ENCODE results near the gene SERPINA3.

SERPINA3 gene

DNA sequence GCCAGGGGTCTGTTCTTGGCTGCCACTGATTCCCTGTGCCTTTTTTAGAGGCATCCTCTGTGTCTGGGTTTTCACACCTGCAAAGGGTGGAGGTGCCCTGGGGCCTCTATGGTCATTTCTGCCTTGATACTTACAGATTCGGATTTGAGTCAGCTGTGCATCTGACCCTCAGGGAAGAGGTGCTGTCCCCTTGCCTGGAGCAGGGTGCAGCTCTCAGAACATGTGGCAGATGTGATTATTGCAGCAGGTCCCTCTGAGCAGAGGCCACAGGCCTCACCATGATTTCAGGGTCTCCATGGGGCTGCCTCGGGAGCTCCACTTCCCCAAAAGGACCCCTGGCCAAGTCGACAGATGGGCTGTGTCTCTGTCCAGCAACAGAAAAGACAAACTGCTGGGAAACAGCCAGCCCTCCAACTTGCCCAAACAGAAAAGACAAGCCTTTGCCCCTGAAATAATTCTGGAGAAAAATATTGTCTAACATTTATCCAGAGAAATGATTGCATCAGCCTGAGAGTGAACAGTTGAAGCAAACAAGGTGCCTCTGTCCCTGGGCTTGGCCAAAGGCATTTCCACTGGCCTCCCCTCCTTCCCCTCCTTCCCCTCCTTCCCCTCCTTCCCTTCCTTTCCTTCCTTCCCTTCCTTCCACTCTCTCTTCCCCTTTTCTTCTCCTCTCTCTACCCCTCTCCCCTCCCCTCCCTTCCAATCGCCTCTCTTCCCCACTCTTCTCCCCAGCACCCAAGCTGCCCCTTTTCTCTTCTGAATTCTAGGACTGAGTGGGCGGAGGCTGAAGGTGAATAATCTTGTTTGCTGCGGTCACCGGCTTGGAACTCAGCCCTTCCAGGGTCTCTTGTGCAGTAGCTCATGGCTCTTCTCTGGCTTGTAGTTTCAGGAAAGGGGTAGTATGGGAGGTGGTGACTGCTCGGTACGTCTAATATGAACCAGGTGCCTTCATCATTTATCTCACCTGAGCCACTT lies 676 bp downstream of the SERPINA3 start:
- H3K4me3 ChIP-seq (ENCODE audit: low read length) = no peak overlapping the region
- DNase-seq (ENCODE audit: low read depth) = no peak
- TF ChIP-seq, protein P1, sequence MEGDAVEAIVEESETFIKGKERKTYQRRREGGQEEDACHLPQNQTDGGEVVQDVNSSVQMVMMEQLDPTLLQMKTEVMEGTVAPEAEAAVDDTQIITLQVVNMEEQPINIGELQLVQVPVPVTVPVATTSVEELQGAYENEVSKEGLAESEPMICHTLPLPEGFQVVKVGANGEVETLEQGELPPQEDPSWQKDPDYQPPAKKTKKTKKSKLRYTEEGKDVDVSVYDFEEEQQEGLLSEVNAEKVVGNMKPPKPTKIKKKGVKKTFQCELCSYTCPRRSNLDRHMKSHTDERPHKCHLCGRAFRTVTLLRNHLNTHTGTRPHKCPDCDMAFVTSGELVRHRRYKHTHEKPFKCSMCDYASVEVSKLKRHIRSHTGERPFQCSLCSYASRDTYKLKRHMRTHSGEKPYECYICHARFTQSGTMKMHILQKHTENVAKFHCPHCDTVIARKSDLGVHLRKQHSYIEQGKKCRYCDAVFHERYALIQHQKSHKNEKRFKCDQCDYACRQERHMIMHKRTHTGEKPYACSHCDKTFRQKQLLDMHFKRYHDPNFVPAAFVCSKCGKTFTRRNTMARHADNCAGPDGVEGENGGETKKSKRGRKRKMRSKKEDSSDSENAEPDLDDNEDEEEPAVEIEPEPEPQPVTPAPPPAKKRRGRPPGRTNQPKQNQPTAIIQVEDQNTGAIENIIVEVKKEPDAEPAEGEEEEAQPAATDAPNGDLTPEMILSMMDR (conservative IDR thresholded peaks at IDR 0.05; ENCODE audit: low read depth, low read length) = no peak

DNA sequence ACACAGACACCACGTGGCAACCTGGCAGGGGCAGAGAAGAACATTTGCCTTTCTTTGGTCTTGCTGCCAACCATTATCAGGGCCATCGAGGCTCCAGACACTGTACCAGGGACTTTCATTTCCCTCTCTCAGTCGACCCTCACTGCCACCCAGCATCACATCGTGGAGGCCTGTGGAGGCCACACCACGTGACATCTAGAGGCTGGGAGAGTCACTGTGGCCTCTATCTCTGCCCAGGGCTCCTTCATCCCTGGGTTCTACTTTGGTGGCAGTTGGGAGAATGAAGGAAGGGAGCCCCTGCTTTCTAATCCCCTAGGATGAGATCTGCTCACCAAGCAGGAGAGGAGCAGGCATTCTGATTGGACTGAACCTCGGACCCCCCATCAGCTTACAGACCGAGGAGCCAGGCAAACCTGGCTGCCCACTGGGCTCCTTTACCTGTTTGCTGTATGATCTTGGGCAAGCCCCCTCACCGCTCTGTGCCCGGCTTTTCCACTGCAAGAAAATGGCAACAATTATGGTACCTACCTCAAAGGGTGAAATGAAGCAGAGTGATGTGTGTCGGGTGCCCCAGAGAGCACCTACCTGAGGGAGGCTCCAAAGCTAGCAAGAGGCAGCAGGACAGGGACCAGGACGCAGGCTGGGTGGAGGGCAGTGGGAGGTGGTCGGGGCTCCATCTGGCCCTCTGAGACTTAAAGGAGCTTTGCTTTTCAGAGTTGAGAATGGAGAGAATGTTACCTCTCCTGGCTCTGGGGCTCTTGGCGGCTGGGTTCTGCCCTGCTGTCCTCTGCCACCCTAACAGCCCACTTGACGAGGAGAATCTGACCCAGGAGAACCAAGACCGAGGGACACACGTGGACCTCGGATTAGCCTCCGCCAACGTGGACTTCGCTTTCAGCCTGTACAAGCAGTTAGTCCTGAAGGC lies 1.8 kb downstream of the SERPINA3 start:
- H3K4me3 ChIP-seq (ENCODE audit: low read length) = no peak overlapping the region
- TF ChIP-seq, protein P1 (conservative IDR thresholded peaks at IDR 0.05; ENCODE audit: low read depth, low read length) = no peak
- DNase-seq (ENCODE audit: low read depth) = no peak

DNA sequence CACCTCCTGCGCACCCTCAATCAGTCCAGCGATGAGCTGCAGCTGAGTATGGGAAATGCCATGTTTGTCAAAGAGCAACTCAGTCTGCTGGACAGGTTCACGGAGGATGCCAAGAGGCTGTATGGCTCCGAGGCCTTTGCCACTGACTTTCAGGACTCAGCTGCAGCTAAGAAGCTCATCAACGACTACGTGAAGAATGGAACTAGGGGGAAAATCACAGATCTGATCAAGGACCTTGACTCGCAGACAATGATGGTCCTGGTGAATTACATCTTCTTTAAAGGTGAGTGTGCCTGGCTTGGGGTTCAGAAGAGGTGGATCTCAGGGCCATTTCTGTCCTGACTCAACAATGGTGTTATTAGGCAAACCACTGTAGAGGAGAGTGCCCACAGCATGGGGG lies 2.6 kb downstream of the SERPINA3 start:
- TF ChIP-seq, protein P1 (conservative IDR thresholded peaks at IDR 0.05; ENCODE audit: low read depth, low read length) = no peak
- H3K4me3 ChIP-seq (ENCODE audit: low read length) = no peak overlapping the region
- DNase-seq (ENCODE audit: low read depth) = no peak

DNA sequence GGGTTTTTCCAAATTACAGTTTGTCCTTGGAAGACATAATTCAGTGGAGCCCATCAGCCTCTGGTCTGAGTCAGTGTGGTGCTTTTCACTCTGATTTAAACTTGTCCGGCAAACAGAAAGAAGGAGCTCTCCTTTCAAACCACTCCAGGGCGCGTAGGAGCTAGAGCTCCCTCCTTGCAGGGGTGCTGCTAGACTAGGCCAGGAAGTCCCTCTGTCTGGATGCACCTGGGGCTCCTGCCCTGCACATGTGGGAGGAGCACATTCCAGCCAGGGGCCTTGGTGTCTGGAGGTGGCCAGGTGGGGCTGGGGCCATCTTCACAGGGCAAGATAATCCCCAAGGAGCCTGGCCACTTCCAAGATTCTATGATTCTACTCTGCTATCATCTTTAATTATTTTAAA lies 3.1 kb downstream of the SERPINA3 start:
- DNase-seq (ENCODE audit: low read depth) = no peak
- H3K4me3 ChIP-seq (ENCODE audit: low read length) = no peak overlapping the region
- TF ChIP-seq, protein P1 (conservative IDR thresholded peaks at IDR 0.05; ENCODE audit: low read depth, low read length) = no peak

DNA sequence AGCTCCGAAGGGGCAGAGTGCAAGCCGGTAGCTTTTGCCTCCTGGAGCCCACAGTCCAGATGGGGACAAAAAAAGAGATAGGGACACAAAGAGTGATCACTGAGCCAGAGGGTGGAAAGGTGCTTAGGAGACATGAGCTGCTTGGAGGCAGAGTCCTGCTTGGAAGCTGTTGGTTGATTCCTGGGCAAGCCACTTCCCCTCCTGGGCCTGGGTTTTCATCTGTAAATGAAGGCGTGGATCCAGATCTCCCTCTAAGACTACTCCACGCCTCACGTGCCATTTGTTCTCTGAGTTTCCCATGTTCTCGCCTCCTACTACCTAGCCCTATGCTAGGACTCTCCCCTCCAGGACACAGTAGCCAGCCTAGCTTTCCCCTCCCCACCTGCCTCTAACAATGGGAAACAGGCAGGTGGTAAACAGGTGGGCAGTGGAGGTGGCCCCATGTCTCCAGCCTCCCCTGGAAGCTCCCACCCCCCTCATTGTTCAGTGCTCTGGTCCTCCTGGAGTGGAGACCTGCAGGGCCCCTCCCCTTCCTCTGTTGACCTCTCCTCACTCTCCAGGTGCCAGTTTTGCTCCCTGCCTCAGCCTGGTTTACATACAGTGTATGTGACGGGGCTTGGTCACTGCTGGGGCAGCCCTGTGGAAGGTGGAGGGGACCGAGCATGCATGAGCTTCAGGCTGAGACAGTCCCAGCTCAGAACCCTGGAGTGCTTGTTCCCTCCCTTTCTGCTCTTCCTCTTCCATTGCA lies 3.8 kb downstream of the SERPINA3 start:
- no peak overlapping the region for H3K4me3 ChIP-seq (ENCODE audit: low read length)

DNA sequence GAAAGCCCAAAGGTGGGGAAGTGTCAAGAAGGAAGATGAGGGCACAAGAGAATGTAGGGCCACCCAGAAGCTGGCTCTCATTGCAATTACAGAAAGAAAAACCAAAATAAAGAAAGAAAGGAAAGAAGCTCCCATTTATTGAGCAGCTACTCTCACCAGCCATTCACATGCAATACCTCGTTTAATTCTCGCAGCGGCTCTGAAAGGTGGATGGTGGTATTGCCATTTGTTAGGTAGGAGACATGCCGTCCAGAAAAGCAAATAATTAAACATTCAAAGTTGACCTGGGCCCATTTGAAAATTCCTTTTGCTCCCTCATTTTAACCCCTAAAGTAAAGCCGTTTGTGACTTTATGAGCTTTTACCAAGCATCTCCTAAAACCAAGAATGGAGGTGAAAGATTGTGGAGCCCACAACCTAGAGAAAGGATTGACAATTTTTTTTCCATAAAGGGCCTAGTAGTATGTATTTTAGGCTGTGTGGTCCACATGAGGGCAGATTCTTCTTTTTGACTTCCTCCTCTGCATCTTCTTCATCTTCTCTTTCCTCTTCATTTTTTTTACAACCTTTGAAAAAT lies 5.3 kb downstream of the SERPINA3 start:
- H3K4me3 ChIP-seq (ENCODE audit: low read length) = no peak overlapping the region
- TF ChIP-seq, protein P1 (conservative IDR thresholded peaks at IDR 0.05; ENCODE audit: low read depth, low read length) = no peak
- no peak for DNase-seq (ENCODE audit: low read depth)

More for the DNA sequence above, 3.8 kb downstream of the SERPINA3 start:
- TF ChIP-seq, protein P1 (conservative IDR thresholded peaks at IDR 0.05; ENCODE audit: low read depth, low read length) = no peak
- no peak for DNase-seq (ENCODE audit: low read depth)
